HG03354 (cell line): ENCODE results near the gene THRB.

Source experiments
- ATAC-seq: cut with Tn5 transposase; IDR thresholded peaks from one replicate; pipeline ENCODE4 v1.9.1; 2021; ENCODE audit warnings: mild to moderate bottlenecking; ENCODE audit not compliant: unreplicated experiment, poor library complexity, severe bottlenecking

THRB gene

GRCh38 chr3:24514119-24514518 lies 19.5 kb upstream of the THRB start:
- no peak for ATAC-seq

DNA sequence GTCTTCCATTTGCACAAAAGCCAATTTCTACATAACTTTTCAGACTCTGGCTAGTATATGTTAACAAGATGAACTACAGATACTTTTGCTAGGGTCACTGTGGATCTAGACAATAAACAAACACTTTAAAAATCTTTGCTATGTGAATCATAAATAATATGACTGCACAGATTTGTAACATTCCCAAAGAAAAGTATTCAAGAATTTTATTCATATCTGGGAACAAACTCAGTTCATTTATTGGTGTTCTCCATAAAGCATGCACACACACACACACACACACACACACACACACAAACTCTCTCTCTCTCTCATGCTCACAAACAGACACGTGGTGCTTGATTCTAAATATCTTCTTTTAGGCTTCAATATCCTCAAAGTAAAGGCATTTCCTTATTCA lies 18.8 kb upstream of the THRB start:
- no peak for ATAC-seq

GRCh38 chr3:24512564-24513197 lies 18.0 kb upstream of the THRB start:
- no peak for ATAC-seq

DNA sequence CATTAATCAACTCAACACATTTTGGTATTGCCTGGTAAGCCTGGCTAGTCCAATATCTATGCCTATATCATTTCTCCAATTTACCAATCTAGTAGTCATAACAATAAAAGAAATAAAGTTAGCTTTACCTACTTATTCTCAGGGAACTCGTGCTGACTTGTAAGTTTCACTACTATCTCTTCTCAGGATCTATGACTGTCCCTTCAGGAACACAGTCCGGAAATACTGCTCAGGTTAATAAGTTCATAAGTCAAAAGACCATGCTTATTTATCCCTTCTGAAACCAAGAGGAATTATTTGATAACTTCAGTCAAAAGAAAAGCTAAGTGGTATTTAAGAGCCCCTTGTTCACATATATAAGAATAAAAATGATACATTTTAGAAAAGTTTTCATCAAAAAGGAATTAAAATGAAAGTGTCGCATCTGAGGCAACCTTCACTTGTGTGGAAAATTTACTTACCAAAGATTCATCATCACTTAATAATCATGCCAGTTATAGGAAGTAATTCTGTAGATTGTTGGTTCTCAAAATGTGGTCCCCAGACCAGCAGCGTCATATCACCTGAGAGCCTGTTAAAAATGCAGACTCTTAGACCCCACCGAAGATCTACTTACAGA lies 15.5 kb upstream of the THRB start:
- no peak for ATAC-seq

DNA sequence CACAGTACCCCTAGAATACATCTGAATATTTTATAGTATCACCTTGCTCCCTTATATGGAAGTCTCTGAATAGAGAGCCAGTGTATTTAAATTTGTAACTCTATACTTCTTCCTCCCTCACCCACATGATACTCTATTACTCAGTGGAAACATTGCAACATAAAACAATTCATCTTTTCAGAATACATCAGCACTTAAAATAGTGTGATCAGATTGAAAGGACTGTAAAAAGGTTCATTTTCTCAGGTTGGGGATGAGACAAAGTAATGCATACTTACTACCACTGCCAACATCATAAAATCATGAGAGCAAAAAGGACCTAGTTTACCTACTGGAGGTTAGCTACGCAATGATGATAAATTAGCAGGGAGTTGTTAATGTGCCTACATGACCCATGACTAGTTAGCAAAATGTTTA lies 13.8 kb upstream of the THRB start:
- ATAC-seq = no peak

- no peak for ATAC-seq
These were observed 13.2 kb upstream of the THRB start for GRCh38 chr3:24507776-24508422.

- ATAC-seq = no peak
These were observed 12.5 kb upstream of the THRB start for GRCh38 chr3:24506966-24507775.

GRCh38 chr3:24505691-24506550 lies 11.3 kb upstream of the THRB start:
- ATAC-seq = no peak

DNA sequence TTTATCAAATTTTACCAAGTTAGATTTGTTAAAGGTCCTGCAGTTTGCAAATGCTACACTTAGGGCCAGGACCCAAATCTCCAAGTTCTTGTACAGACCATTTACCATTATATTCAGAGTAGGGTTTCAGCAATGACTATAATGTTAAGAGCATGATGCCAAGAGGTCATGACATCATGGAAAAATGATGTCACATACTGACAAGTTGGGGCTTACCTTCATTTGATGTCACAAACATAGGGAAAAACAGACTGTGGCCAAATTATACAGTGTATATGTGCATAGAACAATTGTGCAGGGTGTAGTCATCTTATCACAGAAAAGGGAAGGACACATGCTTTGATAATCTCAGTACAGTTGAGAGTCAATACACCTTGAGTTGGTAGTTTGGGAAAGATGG lies 10.1 kb upstream of the THRB start:
- ATAC-seq = no peak

GRCh38 chr3:24503616-24504113 lies 9.0 kb upstream of the THRB start:
- peak; percentile 84 for ATAC-seq

GRCh38 chr3:24502690-24503089 lies 8.0 kb upstream of the THRB start:
- no peak for ATAC-seq

- no peak for ATAC-seq
These were observed 6.2 kb upstream of the THRB start for GRCh38 chr3:24500806-24501205.

GRCh38 chr3:24499991-24500390 lies 5.3 kb upstream of the THRB start:
- ATAC-seq = no peak

GRCh38 chr3:24498796-24499195 lies 4.1 kb upstream of the THRB start:
- no peak for ATAC-seq

DNA sequence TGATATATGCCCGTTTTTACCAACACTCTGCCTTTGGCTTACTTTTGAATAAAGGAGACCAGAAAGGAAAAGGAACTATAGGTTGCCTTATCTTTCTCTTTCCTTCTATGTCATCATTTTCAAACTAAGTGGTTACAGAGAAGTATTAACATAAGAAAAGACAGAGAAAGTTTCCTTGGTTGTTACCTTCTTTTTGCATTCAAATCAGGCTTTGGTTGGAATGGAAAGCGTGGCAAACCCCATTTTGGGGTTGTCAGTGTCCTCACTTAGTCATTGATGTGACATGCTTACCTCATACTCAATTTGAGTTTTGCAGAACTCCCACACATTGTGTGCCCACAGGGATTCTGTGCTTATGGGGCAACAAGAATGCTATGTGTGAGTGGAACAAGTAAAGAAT lies 3.7 kb upstream of the THRB start:
- ATAC-seq = no peak

DNA sequence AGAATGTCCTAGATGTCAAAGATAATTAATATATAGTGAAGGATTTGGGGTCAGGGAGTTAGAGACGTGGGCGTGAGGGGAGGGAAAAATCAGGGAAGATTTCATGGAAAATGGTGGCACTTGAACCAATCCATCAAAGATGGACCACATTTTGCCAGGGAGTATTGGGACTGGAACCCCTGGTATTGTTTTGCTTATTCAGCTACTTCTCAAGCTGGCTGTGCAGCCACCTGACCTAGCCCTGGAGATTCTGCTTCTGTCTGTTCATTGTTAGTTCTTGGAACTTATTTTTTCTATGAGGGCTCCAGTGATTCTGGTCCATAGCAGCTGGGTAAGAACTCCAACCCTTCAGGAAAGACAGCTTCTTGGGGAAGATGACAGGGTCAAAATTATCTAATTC lies 3.3 kb upstream of the THRB start:
- ATAC-seq = no peak

- ATAC-seq = no peak
These were observed 2.2 kb upstream of the THRB start for GRCh38 chr3:24496529-24497482.

- no peak for ATAC-seq
These were observed 810 bp upstream of the THRB start for GRCh38 chr3:24495326-24495994.
